GM18526 (cell line): ENCODE data around the gene NWD2.

Experiments used
- POLR2A ChIP-seq: IDR thresholded peaks from 3 replicates; pipeline ENCODE4 v1.6.1; 2011; ENCODE audit not compliant: insufficient read length; ENCODE audit errors: extremely low read depth

NWD2 gene

DNA sequence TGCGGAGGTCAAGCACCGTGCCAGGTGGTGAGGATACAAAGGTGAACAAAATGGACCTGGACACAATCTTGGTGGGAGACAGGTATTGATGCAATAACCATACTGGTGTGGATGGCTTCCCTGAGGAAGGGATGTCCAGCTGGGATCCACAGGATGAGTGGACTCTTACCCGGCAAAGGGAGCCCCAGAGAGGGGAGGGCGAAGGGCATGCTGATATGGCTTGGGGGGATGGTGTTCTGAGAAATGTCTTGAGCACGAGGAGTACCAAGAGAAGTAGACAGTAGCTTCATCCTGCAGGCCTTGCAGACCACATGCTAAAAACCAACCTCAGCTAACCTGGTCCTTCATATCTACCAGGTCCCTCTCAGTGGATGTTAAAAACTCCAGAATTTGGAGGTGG, 220.8 kb downstream of the NWD2 start:
- TF ChIP-seq POLR2A, result no peak

DNA sequence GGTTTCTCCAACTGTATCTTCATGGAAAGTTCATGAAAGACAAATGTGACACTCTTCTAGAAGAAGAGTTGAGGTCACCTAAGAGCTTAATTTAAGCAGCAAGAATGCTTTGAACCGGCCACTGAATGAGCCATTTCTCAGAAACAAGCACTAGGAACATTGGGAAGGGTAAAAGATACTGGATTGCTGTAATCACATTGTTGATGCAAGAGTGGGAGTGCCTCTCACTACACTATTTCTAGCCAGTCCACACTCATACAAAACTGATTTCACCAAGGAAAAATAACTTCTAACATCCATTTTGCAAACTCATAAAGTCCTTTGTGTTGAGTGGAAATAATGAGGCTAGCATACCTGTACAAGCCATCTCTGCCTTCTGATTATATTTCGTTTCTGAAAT, 221.3 kb downstream of the NWD2 start:
- no peak for TF ChIP-seq POLR2A

DNA sequence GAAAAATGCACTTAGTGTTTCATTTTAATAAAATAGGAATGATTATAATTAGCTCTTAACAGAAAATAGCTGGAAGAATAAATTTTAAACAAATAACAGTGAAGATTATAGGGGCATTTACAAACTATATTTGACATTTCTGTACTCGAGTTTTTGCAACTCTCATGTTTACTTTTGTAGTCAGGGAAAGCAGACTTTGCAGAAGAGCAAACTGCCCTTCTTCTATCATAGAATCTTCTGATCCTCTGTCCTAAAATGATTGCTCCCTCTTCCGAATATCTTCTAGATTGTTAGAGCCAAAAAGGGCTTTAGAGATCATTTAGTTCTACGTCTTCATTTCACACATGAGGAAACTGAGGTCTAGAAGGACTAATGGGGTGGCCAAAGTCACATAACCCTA, 222.7 kb downstream of the NWD2 start:
- TF ChIP-seq POLR2A, result no peak

DNA sequence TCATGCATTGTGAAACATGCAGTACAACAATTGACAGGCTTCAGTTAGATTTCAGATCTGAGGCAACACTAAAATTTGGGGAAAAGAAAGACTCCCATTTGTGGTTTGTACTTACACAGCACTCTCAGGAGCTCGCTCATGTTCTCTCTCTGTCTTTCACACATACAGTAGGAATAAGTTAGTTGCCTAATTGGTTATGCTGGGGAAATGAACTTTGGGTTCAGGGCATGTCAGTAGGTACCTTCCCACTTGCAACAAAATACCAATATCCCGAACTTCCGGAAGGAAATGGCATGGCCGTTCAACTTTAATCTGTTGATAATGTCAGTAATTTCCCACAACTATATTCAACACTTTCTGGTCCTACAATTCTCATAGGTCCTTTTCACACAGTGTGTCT, 223.3 kb downstream of the NWD2 start:
- TF ChIP-seq POLR2A, result no peak

DNA sequence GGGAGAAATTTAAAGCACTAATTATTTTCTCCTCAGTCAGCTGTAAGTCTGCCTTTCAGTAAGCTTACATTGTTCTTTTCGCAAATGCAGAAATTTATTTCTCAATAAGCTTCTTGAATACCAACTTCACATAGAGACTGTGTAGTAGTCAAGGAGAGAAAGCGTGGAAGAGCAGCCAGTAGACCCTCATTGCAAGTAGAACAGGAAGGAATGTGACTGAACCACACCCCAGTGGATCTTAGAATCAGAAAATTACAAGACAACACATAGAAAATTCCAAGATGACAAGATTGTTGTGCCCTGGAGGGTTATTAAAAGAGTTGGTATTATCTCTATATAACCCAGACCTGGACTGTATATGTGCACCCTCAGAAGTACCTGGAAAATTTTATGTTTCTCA, 224.7 kb downstream of the NWD2 start:
- TF ChIP-seq POLR2A, result no peak

DNA sequence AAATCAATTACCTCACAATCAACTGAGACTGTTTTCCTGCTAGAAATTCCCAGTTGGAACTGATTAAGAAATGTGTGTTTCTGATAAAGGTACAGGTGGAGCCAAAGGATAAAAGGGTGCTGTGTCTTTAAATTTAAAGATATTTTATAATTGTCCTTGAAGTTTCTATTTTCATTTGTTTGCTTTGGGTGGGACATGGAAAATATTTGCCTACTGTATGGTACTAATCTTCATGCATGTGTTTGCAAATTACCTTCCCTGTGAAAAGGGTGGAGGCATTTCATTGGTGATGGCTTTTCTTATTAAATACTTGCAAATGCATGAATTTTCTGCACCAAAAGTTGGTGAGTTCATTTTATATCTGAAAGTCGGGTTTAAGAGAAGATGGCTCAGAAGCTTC, 225.7 kb downstream of the NWD2 start:
- no peak for TF ChIP-seq POLR2A

DNA sequence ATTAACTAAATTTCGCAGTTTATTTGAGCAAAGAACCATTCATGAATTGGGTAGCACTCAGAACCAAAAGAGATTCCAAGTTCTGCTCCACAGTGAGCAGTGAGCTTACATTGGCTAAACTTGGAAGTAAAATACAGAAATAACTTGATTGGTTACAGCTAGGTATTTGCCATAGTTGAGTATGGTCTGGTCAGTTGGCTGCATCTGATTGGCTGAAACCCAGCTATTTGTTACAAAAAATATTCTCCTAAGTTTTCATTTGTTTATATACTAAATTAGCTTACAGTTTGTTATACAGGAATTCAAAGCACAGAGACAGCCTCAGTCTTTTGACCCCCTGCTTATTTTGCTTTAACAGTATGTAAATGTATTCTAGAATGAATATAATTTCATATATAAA, 226.6 kb downstream of the NWD2 start:
- TF ChIP-seq POLR2A, result no peak

DNA sequence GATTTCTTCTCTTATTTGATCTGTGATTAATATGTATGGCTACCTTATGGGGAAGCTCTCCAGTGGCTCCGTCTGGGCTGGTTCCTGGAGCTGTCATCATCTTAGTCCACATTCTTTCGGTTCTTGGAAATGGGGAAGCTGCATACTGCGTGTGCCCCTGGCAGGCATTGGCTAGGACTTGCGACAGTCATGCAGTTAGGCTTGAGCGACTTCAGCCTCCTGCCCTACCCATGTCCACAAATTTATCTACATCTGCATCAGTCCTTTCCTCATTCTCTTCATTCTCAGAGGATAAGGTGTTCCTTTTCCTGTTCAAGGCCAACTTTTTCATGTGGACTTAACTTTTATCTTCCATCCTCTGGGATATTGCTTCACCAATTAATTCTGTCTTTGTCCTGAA, 227.4 kb downstream of the NWD2 start:
- no peak for TF ChIP-seq POLR2A

DNA sequence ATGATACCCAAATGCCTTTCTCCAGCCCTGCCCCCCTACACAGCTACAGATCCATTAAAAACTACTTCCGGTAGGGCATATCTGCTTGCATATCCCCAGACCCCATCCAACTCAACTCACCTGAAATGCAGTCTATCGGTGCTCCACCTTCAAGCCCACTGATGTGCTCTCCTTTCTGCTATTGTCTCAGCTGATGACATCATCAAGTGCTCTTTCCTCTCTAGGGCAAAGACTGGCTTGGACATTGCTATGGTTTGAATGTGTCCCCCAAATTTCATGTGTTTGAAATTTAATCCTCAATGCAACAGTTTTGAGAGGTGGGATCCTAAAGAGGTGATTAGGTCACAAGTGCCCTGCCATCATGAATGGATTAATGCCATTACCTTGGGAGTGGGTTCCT, 229.3 kb downstream of the NWD2 start:
- TF ChIP-seq POLR2A, result no peak

DNA sequence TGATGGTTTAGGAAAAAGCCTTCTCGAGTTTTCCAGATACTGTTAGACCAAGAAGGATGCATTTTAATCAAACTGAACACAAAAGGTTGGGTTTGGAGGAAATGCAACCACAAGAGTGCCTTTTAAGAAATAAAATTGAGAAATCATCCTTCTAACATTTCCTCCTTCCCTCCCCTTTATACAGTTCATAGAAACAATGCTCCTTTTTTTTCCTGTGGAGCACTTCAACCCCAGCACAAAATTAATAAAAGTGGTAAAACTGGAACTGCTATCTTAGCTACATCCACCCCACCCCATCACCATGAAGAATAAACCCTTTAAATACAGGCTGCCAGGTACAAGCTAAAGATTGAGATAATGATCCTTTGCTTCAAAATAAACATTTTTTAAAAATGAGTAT, 230.5 kb downstream of the NWD2 start:
- no peak for TF ChIP-seq POLR2A

DNA sequence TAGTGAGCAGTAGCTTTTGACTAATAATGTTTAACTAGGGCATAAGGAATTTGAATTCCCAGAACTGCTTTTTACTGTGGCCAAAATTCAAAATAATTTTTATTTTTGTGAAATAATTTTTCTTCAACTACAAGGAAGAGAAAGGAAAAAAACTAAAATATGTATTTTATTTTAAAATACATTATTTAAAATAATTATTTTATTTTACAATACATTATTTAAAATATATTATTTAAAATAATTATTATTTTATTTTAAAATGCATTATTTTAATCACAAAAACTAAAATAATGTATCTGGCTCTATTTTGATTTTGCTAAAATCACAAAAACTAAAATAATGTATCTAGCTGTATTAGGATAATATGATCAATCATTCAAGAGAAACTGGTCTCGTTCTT, 231.2 kb downstream of the NWD2 start:
- no peak for TF ChIP-seq POLR2A

DNA sequence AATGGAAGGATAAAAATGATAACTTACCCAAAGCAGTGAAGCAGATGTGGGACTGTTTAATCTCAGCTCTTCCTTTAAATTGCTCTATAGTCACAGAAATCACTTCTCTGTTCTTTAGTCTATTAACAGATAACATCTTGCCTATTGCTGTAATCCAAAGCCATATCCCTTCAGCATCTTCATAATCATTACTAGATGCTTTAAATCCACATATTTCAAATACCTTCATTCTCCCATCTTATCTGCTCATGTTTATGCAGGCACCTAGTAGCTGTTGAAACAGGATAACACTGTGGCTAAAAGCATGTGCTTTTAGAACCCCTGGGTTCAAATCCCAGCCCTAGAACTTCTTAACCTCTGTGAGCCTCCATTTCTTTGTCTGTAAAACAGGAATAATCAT, 231.7 kb downstream of the NWD2 start:
- no peak for TF ChIP-seq POLR2A

DNA sequence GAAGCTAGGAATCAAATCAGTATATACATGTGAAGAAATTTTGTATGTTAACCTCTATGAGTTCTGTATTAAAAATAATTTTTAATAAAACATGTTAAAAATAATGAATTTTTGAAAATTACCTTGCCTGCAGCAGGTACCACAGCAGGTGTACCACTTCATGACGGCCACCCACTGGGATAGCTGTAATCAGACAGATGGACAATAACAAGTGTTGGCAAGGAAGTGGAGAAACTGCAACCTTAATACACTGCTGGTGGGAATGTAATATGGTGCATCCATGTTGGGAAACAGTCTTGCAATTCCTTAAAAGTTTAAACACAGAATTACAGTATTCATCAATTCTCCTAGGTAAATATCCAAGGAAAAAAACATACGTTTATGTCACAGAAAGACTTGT, 232.1 kb downstream of the NWD2 start:
- no peak for TF ChIP-seq POLR2A

DNA sequence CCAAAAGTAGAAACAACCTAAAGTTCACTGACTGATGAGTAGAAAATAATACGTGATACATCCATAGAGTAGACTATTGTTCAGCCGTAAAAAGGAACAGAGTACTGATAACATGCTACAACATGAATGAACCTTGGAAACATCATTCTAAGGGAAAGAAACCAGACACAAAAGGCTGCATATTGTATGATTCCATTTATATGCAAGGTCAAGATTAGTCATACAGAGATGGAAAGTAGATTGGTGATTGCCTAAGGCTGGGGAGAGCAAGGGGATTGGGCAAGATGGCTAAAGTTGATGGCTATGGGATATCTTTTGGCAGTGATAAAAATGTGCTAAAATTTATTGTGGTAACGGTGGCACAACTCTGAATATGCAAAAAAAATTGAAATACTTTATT, 232.6 kb downstream of the NWD2 start:
- TF ChIP-seq POLR2A, result no peak

DNA sequence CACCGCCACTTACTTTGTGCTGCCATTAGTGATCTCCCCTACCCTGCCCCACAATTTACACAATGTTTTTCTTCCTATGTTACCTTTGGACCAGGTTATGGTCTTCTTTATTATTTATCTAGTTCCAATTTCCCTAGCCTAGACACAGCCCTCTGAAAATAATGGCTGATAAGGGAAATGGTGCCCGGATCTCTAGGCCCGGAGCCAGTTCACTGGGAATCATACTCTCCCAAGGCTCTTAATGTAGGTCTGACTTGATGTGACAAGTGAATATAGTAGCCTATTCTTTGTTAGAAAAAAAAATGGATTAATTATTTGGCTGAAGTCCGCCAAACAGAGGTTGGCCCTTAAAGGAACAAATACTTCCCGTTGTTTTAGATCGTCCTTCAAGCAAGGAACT, 233.6 kb downstream of the NWD2 start:
- TF ChIP-seq POLR2A, result no peak

DNA sequence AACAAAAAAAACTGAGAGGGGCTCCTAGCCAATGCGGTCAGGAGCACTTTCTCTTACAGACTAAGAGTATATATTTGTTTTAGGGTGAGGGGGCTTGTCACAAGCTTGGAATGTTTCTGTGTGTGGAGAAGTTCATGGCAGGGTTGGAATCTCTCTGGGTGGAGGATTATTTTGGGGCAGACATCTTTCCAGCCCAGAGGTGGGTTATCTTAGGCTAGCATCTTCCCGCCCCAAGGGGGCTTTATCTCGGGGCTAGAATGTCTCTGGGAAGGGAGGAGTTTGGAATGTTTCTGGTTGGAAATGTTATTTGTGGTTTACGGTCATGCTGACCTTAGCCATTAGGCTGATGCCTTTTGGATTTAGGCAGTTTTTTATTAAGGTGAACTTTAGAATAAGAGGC, 236.0 kb downstream of the NWD2 start:
- no peak for TF ChIP-seq POLR2A

DNA sequence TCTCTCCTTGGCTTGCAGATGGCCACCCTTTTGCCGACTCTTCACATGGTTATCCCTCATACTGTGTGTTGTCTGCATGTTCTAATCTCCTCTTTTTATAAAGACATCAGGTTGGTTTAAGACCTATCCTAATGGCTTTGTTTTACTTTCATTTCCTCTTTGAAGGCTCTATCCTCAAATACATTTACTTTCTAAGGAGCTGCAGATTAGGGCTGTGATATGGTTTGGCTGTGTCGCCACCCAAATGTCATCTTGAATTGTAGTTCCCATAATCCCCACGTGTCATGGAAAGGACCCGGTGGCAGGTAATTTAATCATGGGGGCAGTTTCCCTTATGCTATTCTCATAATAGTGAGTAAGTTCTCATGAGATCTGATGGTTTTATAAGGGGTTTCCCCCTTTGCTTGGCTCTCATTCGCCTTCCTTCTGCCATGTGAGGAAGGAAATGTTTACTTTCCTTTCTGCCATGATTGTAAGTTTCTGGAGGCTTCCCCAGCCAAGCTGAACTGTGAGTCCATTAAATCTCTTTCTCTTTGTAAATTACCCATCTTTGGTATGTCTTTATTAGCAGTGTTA, 237.1 kb downstream of the NWD2 start:
- no peak for TF ChIP-seq POLR2A

DNA sequence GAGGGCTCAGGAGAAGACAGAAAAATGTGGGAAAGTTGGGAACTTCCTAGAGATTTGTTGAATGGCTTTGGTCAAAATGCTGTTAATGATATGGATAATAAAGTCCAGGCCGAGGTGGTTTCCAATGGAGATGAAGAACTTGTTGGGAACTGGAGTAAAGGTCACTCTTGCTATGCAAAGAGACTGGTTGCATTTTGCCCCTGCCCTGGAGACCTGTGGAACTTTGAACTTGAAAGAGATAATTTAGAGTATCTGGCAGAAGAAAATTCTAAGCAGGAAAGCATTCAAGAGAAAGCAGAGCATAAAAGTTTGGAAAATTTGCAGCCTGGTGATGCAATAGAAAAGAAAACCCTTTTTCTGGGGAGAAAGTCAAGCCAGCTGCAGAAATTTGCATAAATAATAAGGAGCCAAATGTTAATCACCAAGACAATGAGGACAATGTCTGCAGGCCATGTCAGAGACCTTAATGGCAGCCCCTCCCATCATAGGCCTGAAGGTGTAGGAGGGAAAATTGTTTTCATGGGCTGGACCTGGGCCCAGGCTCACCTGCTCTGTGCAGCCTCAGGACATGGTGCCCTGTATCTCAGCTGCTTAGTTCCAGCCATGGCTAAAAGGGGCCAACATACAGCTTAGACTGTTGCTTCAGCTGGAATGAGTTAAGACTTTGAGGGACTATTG, 237.8 kb downstream of the NWD2 start:
- TF ChIP-seq POLR2A, result no peak

DNA sequence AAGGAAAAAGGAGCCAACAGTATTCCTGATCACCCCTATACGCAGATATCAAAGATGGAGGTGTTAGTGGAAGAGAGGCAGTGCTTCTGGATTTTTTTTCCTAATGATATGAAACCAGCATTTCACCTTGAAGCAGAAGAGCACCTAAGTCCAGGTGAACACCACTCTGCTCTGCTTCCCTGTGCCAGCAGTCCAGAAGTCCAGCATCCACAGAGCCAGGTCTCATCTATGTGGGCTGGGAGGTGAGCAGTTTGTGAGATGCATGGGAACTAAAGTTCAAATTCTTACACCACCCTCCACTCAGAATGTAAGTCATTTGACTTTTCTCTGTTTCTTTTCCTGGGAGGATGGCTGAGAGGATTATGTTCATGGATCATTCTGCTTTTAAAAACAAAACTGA, 239.1 kb downstream of the NWD2 start:
- no peak for TF ChIP-seq POLR2A
